Posterior cingulate gyrus (tissue), 11 donors: ENCODE data around the gene PCID2.

Source experiments
- DNase-seq, 10 donors: peaks; one replicate each; pipeline versions ENCODE4 v3.0.0 to v3.0.0-alpha.2; 2020 to 2021; ENCODE audit warnings: mixed read lengths in 3 of 10
- intact Hi-C: fragments of 100-400 bp; cut with DNase I; formaldehyde crosslinking; loops from one replicate; pipeline ENCODE4 v1.15.1; 2023

Gene PCID2

GRCh38 chr13:113153810-113154748 lies 54.4 kb downstream of the PCID2 start:
- intact Hi-C loops, result loop anchor here (2.0 to 5.0 kb wide), 2 partner anchors 57 to 112 kb away; no protein-coding TSS in a partner anchor
- peak; percentile 70 to 97 (median 83) for DNase-seq

GRCh38 chr13:113152984-113153809 lies 55.3 kb downstream of the PCID2 start:
- intact Hi-C loops, result loop anchor here (2.0 to 5.0 kb wide), 2 partner anchors 58 to 111 kb away; no protein-coding TSS in a partner anchor
- peak in 5 of 10 donors; percentile 29 to 90 (median 79) for DNase-seq

DNA sequence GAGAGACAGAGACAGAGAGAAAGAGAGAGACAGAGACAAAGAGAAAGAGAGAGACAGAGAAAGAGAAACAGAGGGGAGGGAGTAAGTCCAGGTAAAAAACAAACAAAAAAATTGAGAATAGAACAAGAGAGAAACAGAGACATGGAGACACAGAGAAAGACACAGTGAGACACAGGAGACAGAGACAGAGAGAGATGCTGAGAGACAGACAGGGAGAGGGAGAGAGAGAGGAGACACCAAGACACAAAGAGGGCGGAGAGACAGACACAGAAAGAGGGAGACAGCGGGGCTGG lies 55.8 kb downstream of the PCID2 start:
- intact Hi-C loops, result loop anchor here (2.0 to 5.0 kb wide), 2 partner anchors 58 to 110 kb away; no protein-coding TSS in a partner anchor
- DNase-seq, result no peak

DNA sequence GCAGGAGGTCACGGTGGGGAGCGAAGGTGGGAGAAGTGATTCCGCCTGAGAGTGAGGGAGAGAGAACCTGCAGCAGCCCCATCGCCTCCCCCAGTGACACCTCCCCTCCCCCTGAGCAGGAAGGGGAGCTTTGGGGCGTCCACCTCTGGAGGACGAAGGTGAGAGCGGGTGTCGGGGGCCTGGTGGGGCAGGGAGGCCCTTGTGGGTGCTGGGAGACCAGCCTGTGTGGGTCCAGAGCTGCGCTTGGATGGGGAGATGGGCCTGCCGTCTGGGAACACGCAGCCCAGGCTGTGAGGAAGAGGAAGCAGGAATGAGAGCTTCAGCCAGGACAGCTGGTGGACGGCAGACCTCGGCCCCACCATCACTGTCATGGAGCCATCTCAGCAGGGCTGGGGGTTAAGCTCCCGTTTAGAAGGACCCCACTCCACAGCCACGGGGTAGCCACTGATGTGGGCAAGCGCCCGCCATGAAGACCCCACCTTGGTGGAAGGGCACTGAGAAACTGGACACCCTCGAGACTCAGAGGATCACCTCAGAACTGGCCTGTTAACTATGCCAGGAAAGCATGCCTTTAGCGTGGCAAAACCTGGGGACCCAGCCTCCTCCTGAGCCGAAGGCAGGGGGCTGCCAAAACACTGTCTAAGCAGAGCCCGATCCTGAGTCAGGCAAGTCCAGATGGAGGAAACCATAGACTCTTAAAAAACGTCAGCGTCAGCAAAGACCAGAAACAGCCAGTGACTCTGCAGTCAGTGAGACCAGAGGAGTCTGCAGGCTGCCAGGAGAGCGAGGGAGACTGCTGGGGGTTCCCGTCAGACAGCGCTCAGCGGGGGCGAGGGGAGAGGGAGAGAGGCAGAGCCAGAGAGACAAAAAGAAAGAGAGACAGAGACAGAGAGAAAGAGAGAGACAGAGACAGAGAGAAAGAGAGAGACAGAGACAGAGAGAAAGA lies 56.5 kb downstream of the PCID2 start:
- intact Hi-C loops, result loop anchor here (2.0 to 5.0 kb wide), 2 partner anchors 59 to 110 kb away; no protein-coding TSS in a partner anchor
- DNase-seq, result peak in 2 of 10 donors; percentile 70 to 76

GRCh38 chr13:113150550-113151365 lies 57.7 kb downstream of the PCID2 start:
- peak in 1 of 10 donors; percentile 55 for DNase-seq
- intact Hi-C loops, result loop anchor here (5.0 kb wide), 1 partner anchor 108 kb away; no protein-coding TSS in a partner anchor

- intact Hi-C loops, result loop anchor here (5.0 kb wide), 1 partner anchor 108 kb away; no protein-coding TSS in a partner anchor
- no peak for DNase-seq
These were observed 58.5 kb downstream of the PCID2 start for GRCh38 chr13:113149711-113150549.

DNA sequence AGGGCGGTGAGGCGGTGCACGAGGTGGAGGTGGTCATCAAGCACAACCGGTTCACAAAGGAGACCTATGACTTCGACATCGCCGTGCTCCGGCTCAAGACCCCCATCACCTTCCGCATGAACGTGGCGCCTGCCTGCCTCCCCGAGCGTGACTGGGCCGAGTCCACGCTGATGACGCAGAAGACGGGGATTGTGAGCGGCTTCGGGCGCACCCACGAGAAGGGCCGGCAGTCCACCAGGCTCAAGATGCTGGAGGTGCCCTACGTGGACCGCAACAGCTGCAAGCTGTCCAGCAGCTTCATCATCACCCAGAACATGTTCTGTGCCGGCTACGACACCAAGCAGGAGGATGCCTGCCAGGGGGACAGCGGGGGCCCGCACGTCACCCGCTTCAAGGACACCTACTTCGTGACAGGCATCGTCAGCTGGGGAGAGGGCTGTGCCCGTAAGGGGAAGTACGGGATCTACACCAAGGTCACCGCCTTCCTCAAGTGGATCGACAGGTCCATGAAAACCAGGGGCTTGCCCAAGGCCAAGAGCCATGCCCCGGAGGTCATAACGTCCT lies 59.4 kb downstream of the PCID2 start:
- peak in 1 of 10 donors; percentile 71 for DNase-seq
- intact Hi-C loops, result no loop called here

DNA sequence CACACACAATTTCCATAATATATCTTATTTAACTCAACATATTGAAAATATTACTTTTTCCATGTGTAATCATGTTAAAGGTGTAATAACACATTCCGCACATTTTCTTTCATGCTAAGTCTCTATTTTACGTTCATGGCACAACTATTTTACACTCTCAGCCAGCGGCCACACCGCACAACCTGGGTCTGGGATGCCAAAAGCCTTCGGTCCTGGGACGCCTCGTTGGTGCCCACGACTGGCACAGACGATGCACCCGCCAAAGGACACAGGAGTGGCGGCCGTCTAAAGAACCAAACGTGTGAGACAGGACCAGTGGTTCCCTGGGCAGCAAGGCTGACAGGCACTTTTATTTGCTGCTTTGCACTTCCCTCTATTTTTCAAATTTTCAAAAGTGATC lies 60.1 kb downstream of the PCID2 start:
- intact Hi-C loops, result no loop called here
- DNase-seq, result no peak

DNA sequence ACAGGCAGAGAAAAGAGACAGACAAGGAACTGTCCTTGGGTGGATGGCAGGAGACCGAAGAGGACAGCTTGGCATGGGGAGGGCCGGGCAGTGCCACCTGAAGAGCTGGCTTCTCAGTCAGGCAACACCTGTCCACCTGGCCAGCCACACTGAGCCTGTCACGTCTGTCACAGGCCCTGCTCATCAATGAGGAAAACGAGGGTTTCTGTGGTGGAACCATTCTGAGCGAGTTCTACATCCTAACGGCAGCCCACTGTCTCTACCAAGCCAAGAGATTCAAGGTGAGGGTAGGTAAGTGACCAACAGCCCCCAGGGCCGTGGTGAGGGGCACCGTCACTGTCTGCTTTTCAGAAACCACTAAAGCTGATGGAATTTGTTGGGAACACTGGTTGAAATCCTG lies 61.3 kb downstream of the PCID2 start:
- DNase-seq, result peak in 1 of 10 donors; percentile 77
- intact Hi-C loops, result no loop called here

DNA sequence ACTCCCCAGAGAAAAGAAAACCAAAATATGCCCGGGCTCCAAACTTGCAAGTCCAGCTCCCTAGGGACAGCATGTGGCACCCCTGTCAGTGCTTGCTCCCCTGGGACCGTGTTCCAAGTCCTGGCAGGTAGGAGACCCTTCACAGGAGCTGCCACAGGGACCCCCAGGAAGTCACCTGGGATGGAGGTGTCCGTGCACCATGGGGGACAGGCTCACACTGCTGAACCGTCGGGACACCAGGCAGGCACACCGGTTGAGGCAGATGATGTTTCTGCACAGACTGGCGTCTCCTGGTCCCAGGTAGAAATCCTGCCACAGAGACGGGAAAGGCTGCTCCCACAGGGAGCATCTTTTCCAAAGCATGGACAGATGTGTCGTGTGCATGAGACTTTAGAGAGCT lies 61.7 kb downstream of the PCID2 start:
- DNase-seq, result peak in 2 of 10 donors; percentile 60 to 76
- intact Hi-C loops, result no loop called here

GRCh38 chr13:113145911-113146598 lies 62.4 kb downstream of the PCID2 start:
- intact Hi-C loops, result no loop called here
- peak in 1 of 10 donors; percentile 49 for DNase-seq

DNA sequence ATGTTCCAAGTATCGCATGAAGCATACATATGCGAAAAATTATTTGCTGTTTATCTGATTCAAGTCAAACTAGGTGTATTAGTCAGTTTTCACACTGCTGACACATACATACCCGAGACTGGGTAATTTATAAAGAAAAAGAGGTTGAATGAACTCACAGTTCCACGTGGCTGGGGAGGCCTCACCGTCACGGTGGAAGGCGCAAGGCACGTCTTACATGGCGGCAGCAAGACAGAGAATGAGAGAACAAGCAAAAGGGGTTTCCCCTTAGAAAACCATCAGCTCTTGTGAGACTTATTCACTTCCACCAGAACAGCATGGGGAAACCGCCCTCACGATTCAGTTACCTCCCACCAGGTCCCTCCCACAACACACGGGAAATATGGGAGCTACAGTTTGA lies 63.0 kb downstream of the PCID2 start:
- intact Hi-C loops, result no loop called here
- DNase-seq, result no peak

GRCh38 chr13:113144255-113144629 lies 64.2 kb downstream of the PCID2 start:
- DNase-seq, result peak in 1 of 10 donors; percentile 50
- intact Hi-C loops, result no loop called here

- DNase-seq, result peak in 2 of 10 donors; percentile 64 to 74
- intact Hi-C loops, result no loop called here
These were observed 64.8 kb downstream of the PCID2 start for GRCh38 chr13:113143466-113144254.

DNA sequence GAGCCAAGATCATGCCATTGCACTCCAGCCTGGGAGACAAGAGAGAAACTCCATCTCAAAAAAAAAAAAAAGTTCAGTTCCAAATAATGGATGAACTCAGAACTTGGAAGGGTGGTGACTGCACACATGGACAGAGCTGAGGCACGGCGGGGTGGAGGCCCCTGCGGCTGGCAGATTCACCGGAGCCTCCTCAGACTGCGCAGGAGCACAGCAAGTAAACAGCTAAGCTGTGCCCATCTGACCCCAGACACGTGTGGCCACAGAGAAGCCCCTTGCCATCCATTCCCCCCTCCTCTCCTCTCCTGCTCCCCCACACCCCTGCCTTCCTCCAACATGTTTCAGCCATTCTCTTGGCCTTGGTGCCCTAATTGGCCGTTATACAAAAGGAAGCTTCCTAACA lies 65.6 kb downstream of the PCID2 start:
- intact Hi-C loops, result no loop called here
- peak in 1 of 10 donors; percentile 35 for DNase-seq

GRCh38 chr13:113141601-113141970 lies 66.9 kb downstream of the PCID2 start:
- intact Hi-C loops, result no loop called here

More at GRCh38 chr13:113141601-113141970, 66.9 kb downstream of the PCID2 start:
- DNase-seq, result peak in 3 of 10 donors; percentile 1 to 74 (median 42)
